A549 (cell line): ENCODE results near the gene CAP2. TPM values are rescaled to one million over a fixed set of nuclear protein-coding genes. Genes with fewer than 3 reads are reported as not detected.

ENCODE experiments used
- ATAC-seq, 2 experiments: fragments of 200-7000 bp in 1 of 2; fragments of >200 bp in 1 of 2; cut with Nextera tagmentation in 1 of 2; cut with Tn5 transposase in 1 of 2; 3 replicates each; pipeline versions ENCODE4 v1.8.0 to v1.9.1; 2018 to 2020; ENCODE audit warnings: mild to moderate bottlenecking in 1 of 2, moderate library complexity in 1 of 2
- CTCF ChIA-PET: fragments of 300-600 bp; sonication (Branson Sonifier 250); formaldehyde crosslinking; extraction: SDS; loops from one replicate; lab custom pipeline; 2021; ENCODE audit warnings: antibody characterized with exemption, inconsistent platforms; lab: Yijun Ruan, JAX
- POLR2A ChIA-PET: fragments of 350-600 bp; formaldehyde crosslinking; extraction: SDS; loops from one replicate; lab custom pipeline; 2021; ENCODE audit warnings: antibody characterized with exemption, inconsistent platforms; lab: Yijun Ruan, JAX
- DNase-seq, 2 experiments: peaks; one replicate each; pipeline versions ENCODE4 v3.0.0 to v3.0.0-alpha.2; 2011 to 2016; ENCODE audit warnings: low read depth in 1 of 2, low spot score in 1 of 2
- FAIRE-seq: peaks from 2 replicates; lab custom pipeline; 2011; peaks lifted over from hg19 to GRCh38; lab: Jason Lieb, UNC
- H3K27ac ChIP-seq, 2 experiments: fragments of >200 bp; sonication (Bioruptor Twin); formaldehyde crosslinking; 3 replicates each; pipeline ENCODE4 v1.5.1; 2016 to 2017
- H3K4me1 ChIP-seq: fragments of >200 bp; sonication (Bioruptor Twin); formaldehyde crosslinking; 3 replicates; pipeline ENCODE4 v1.6.1; 2016
- H3K4me2 ChIP-seq: fragments of >200 bp; sonication (Bioruptor Twin); formaldehyde crosslinking; 3 replicates; pipeline ENCODE4 v1.6.1; 2016
- H3K4me3 ChIP-seq: fragments of >200 bp; sonication (Bioruptor Twin); formaldehyde crosslinking; 3 replicates; pipeline ENCODE4 v1.5.1; 2016
- H3K9me3 ChIP-seq: fragments of >200 bp; sonication (Bioruptor Twin); formaldehyde crosslinking; 3 replicates; pipeline ENCODE4 v1.6.1; 2016
- BHLHE40 ChIP-seq: IDR thresholded peaks from 2 replicates; pipeline ENCODE4 v1.6.1; 2012; ENCODE audit warnings: low read depth, low read length, inconsistent platforms
- CBX2 ChIP-seq: fragments of 200-600 bp; sonication (generic); IDR thresholded peaks from 2 replicates; pipeline ENCODE4 v1.6.1; 2016; ENCODE audit warnings: low read depth, mild to moderate bottlenecking, borderline replicate concordance
- CBX8 ChIP-seq: fragments of 200-600 bp; sonication (generic); IDR thresholded peaks from 2 replicates; pipeline ENCODE4 v1.6.1; 2016
- CEBPB ChIP-seq, 2 experiments: fragments of >200 bp in 1 of 2; sonication (Bioruptor Twin) in 1 of 2; formaldehyde crosslinking in 1 of 2; IDR thresholded peaks; 2 replicates each; pipeline ENCODE4 v1.6.1; 2012 to 2016
- ELK1 ChIP-seq: fragments of 150-350 bp; IDR thresholded peaks from 2 replicates; pipeline ENCODE4 v1.6.1; 2014; ENCODE audit warnings: low read depth, mild to moderate bottlenecking, low read length
- FOSB ChIP-seq: fragments of 250-450 bp; sonication (Bioruptor Pico); IDR thresholded peaks from 2 replicates; pipeline ENCODE4 v1.5.0; 2020; ENCODE audit warnings: mild to moderate bottlenecking, moderate library complexity
- FOSL2 ChIP-seq, 2 experiments: fragments of 450-650 bp in 1 of 2; fragments of >200 bp in 1 of 2; sonication (Bioruptor Twin) in 1 of 2; formaldehyde crosslinking; IDR thresholded peaks; 2 replicates each; pipeline versions ENCODE4 v1.5.0 to v1.6.1; 2016 to 2020; ENCODE audit warnings: mild to moderate bottlenecking in 1 of 2, moderate library complexity in 1 of 2
- FOXS1 ChIP-seq: fragments of 250-450 bp; sonication (Bioruptor Pico); IDR thresholded peaks from 2 replicates; pipeline ENCODE4 v1.5.0; 2020; ENCODE audit warnings: mild to moderate bottlenecking, moderate library complexity
- HES2 ChIP-seq: fragments of >200 bp; sonication (Bioruptor Twin); formaldehyde crosslinking; IDR thresholded peaks from 2 replicates; pipeline ENCODE4 v1.6.1; 2016
- HOXA7 ChIP-seq: fragments of 250-450 bp; sonication (Bioruptor Pico); IDR thresholded peaks from 2 replicates; pipeline ENCODE4 v1.5.0; 2020; ENCODE audit warnings: mild to moderate bottlenecking, moderate library complexity
- JUNB ChIP-seq: fragments of >200 bp; sonication (Bioruptor Twin); formaldehyde crosslinking; IDR thresholded peaks from 2 replicates; pipeline ENCODE4 v1.6.1; 2016
- KDM1A ChIP-seq: fragments of 200-600 bp; sonication (generic); IDR thresholded peaks from 2 replicates; pipeline ENCODE4 v1.6.1; 2016; ENCODE audit warnings: low read depth, mild to moderate bottlenecking
- MYC ChIP-seq: IDR thresholded peaks from 2 replicates; pipeline ENCODE4 v1.6.1; 2012; ENCODE audit warnings: mild to moderate bottlenecking, inconsistent platforms, low read length, improper control_type of control experiment, borderline replicate concordance
- NFE2L2 ChIP-seq: fragments of 150-350 bp; conservative IDR thresholded peaks from 2 replicates; pipeline ENCODE4 v1.6.1; 2014; ENCODE audit warnings: low read length
- NPAS2 ChIP-seq: fragments of 250-450 bp; sonication (Bioruptor Pico); IDR thresholded peaks from 2 replicates; pipeline ENCODE4 v1.8.0; 2022; ENCODE audit warnings: mild to moderate bottlenecking, moderate library complexity, borderline replicate concordance
- NR3C1 ChIP-seq: fragments of >200 bp; sonication (Bioruptor Twin); formaldehyde crosslinking; IDR thresholded peaks from 3 replicates; pipeline ENCODE4 v1.6.1; 2017
- PHF8 ChIP-seq: fragments of 200-600 bp; sonication (generic); IDR thresholded peaks from 2 replicates; pipeline ENCODE4 v1.6.1; 2016; ENCODE audit warnings: low read depth, mild to moderate bottlenecking, antibody characterized with exemption, moderate library complexity, borderline replicate concordance
- RAD21 ChIP-seq, 2 experiments: fragments of >200 bp in 1 of 2; sonication (Bioruptor Twin) in 1 of 2; formaldehyde crosslinking in 1 of 2; IDR thresholded peaks in 1 of 2; conservative IDR thresholded peaks in 1 of 2; 2 replicates in 1 of 2; 3 replicates in 1 of 2; pipeline ENCODE4 v1.6.1; 2012 to 2018; ENCODE audit warnings: inconsistent platforms in 1 of 2
- RFX5 ChIP-seq: fragments of 450-650 bp; IDR thresholded peaks from 2 replicates; pipeline ENCODE4 v1.7.1; 2014; ENCODE audit warnings: antibody characterized with exemption, mild to moderate bottlenecking, moderate library complexity
- RNF2 ChIP-seq: fragments of 200-600 bp; sonication (generic); IDR thresholded peaks from 2 replicates; pipeline ENCODE4 v1.6.1; 2016; ENCODE audit warnings: low read depth, mild to moderate bottlenecking, antibody characterized with exemption, moderate library complexity, borderline replicate concordance
- TP53 ChIP-seq: fragments of 250-450 bp; sonication (Bioruptor Pico); IDR thresholded peaks from 2 replicates; pipeline ENCODE4 v1.5.0; 2021; ENCODE audit warnings: mild to moderate bottlenecking, moderate library complexity
- USF2 ChIP-seq: fragments of 450-650 bp; IDR thresholded peaks from 2 replicates; pipeline ENCODE4 v1.6.1; 2014; ENCODE audit warnings: antibody characterized with exemption
- ZSCAN20 ChIP-seq: fragments of 250-450 bp; sonication (Bioruptor Pico); IDR thresholded peaks from 2 replicates; pipeline ENCODE4 v1.8.0; 2022; ENCODE audit warnings: mild to moderate bottlenecking, moderate library complexity
- WGBS: methylation state at CpG from one replicate; pipeline ENCODE4 v1.1.6; 2017; ENCODE audit errors: missing lambda C conversion rate; 5-methylcytosine and 5-hydroxymethylcytosine counted together
- polyA plus RNA-seq, 4 experiments: library from polyadenylated mRNA; depleted of rRNA in 3 of 4; stranded (reverse); fragments of >200 nt; fragmentation: RNase III in 1 of 4; extraction: RNeasy Plus Mini Kit Qiagen cat#74134 plus additional on column Dnase treatment in 1 of 4; gene quantifications; 2 replicates in 3 of 4; 3 replicates in 1 of 4; pipeline ENCODE4 v1.2.3, GENCODE V29; 2011 to 2017

CAP2 gene
- polyA plus RNA-seq, 2 of the 4 experiments (the other 2 are of a cell fraction): 27.2 to 43.3 TPM

GRCh38 chr6:17419189-17419575, 25.8 kb downstream of the CAP2 start:
- ChIA-PET CTCF (interaction anchor here (0.8 kb wide), 1 partner anchor 250 kb away, joined by 3 read pairs; no protein-coding TSS in a partner anchor), POLR2A (interaction anchor here (2.3 kb wide), 1 partner anchor 139 kb away, joined by 7 read pairs; no protein-coding TSS in a partner anchor)
- Histone ChIP-seq H3K27ac (peak overlapping the region; percentile 78 to 99), H3K4me1 (peaks cover 51% of the 10 kb centered on the region), H3K4me2 (peak overlapping the region; percentile 86), H3K9me3 (no peaks in the 10 kb centered on the region), H3K4me3 (0 out of 3 replicates have a peak overlapping the region, but pooled peaks have one; percentile 22)
- TF ChIP-seq FOSL2 (IDR thresholded peaks at IDR 0.05) (no peak), FOSL2 (CRISPR knock-in tag; IDR thresholded peaks at IDR 0.05) (no peak), RNF2 (no peak), CBX8 (no peak), NR3C1 (no peak), BHLHE40 (no peak)
- no peak for ATAC-seq
- DNase-seq: no peak
- no peak for FAIRE-seq
- WGBS: 65% methylated on average over 3 of the region's 3 CpGs

GRCh38 chr6:17420368-17420767, 27.0 kb downstream of the CAP2 start:
- FAIRE-seq: no peak
- no peak for TF ChIP-seq TP53 (CRISPR knock-in tag)
- no peak overlapping the region for H3K4me3 ChIP-seq
- DNase-seq: no peak
- no peak for ATAC-seq
- WGBS: 43% methylated on average over 2 of the region's 2 CpGs
- POLR2A ChIA-PET: no interaction called here
- H3K4me2 ChIP-seq: peak overlapping the region; percentile 52
- peak overlapping the region; percentile 34 to 99 for H3K27ac ChIP-seq
- H3K4me1 ChIP-seq: peaks cover 49% of the 10 kb centered on the region
- CTCF ChIA-PET: no interaction called here
- H3K9me3 ChIP-seq: no peaks in the 10 kb centered on the region

- POLR2A ChIA-PET: no interaction called here
- H3K9me3 ChIP-seq: no peaks in the 10 kb centered on the region
- whole genome bisulfite sequencing: 96% methylated on average over 7 of the region's 7 CpGs
- ATAC-seq: no peak
- DNase-seq: no peak
- TF ChIP-seq NFE2L2: no peak
- TF ChIP-seq RFX5: no peak
- no peak for TF ChIP-seq ELK1
- TF ChIP-seq FOSB (CRISPR knock-in tag): no peak
- TF ChIP-seq JUNB: no peak
- TF ChIP-seq HES2: no peak
- TF ChIP-seq CBX2: no peak
- no peak for TF ChIP-seq RAD21 (conservative IDR thresholded peaks at IDR 0.05 in 1 of 2, IDR thresholded peaks at IDR 0.05 in 1 of 2)
- no peak for TF ChIP-seq KDM1A
- TF ChIP-seq, all 56 proteins: peak for 0
- Histone ChIP-seq H3K27ac (peak overlapping the region in 1 of 2 experiments; percentile 36; a peak in 1 of 6 replicates), H3K4me2 (no peak overlapping the region), H3K4me3 (no peak overlapping the region), H3K4me1 (peaks cover 39% of the 10 kb centered on the region)
- no peak for FAIRE-seq
- CTCF ChIA-PET: no interaction called here
Observed at GRCh38 chr6:17421406-17421805, 28.0 kb downstream of the CAP2 start.

GRCh38 chr6:17423026-17423425, 29.6 kb downstream of the CAP2 start:
- H3K4me2 ChIP-seq: no peak overlapping the region
- ChIA-PET CTCF (no interaction called here), POLR2A (no interaction called here)
- H3K4me3 ChIP-seq: no peak overlapping the region
- TF ChIP-seq CEBPB (IDR thresholded peaks at IDR 0.05) (no peak), HOXA7 (CRISPR knock-in tag) (no peak), PHF8 (no peak), MYC (no peak), FOXS1 (no peak), USF2 (no peak), NPAS2 (CRISPR knock-in tag) (no peak), ZSCAN20 (CRISPR knock-in tag) (no peak)
- ATAC-seq: no peak
- peaks cover 30% of the 10 kb centered on the region for H3K4me1 ChIP-seq
- no peaks in the 10 kb centered on the region for H3K9me3 ChIP-seq
- DNase-seq: no peak
- whole genome bisulfite sequencing: 89% methylated on average over 4 of the region's 4 CpGs
- peak overlapping the region in 1 of 2 experiments; percentile 41; a peak in 1 of 6 replicates for H3K27ac ChIP-seq
- FAIRE-seq: no peak
